Measurements from ENCODE around the gene CARD10. TPM values are rescaled to one million over a fixed set of nuclear protein-coding genes. Genes with fewer than 3 reads are reported as not detected.

Gene CARD10
- total RNA-seq, 1 experiment from 2014 or later, result 17.7 TPM

DNA sequence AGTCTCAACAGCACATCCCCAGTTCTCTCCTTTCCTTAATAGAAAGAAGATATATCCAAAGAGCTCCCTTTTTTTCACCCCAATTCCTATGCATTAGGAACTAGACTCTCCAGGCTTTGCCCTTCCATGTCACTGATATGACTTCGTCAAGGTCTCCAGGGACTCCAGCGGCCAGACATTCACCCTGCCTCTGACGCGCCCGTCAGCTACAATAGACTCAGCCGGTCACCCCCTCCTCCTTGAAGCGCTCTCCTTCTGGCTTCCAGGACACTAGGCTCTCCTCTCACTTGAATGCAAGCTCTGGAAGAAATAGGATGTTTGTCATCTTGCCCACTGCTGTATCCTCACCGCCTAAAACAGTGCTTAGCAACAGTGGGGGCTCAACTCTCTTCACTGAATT is 77.1 kb downstream of the CARD10 start:
- H4K20me1 ChIP-seq (ENCODE audit: control insufficient read depth, insufficient read depth, insufficient read length), result no peaks in the 10 kb centered on the region
- H3K79me1 ChIP-seq (ENCODE audit: insufficient read depth, low read depth, low read length, poor library complexity, severe bottlenecking), result no peaks in the 10 kb centered on the region
- H2BK5ac ChIP-seq (ENCODE audit: insufficient read length, low read length), result no peak overlapping the region
- no peak overlapping the region for H3K18ac ChIP-seq (ENCODE audit: insufficient read length, low read depth, low read length)
- no peak overlapping the region for H2BK20ac ChIP-seq (ENCODE audit: low read depth, low read length, poor library complexity, severe bottlenecking)
- Mint-ChIP-seq H3K27ac (no peak overlapping the region), H3K27me3 (ENCODE audit: low read depth) (peaks cover 44% of the 10 kb centered on the region), H3K4me3 (no peak overlapping the region), H3K4me1 (no peaks in the 10 kb centered on the region), H3K36me3 (ENCODE audit: insufficient read depth in 1 of 3, low read depth in 3 of 3) (peaks cover 0 to 4% (median 3%) of the 10 kb centered on the region in 3 experiments; a peak in 1 of 7 replicates), H3K9me3 (peaks cover 5% of the 10 kb centered on the region in 2 experiments; a peak in 4 of 5 replicates)
- H3K9ac ChIP-seq (ENCODE audit: extremely low read depth, insufficient read length, low read length), result no peak overlapping the region
- H3K9me3 ChIP-seq (ENCODE audit: control insufficient read depth, low read depth, low read length), result no peaks in the 10 kb centered on the region
- no peak for DNase-seq
- H3K4me1 ChIP-seq (ENCODE audit: insufficient read depth, low read length), result no peaks in the 10 kb centered on the region
- H4K91ac ChIP-seq (ENCODE audit: insufficient read length, low read depth, low read length), result no peak overlapping the region
- no peaks in the 10 kb centered on the region for H3K27me3 ChIP-seq (ENCODE audit: insufficient read depth, low read length)
- H4K5ac ChIP-seq (ENCODE audit: insufficient read length, low read depth, low read length), result no peak overlapping the region
- H3K4me2 ChIP-seq (ENCODE audit: insufficient read depth, insufficient read length, low read length), result no peak overlapping the region
- no peak overlapping the region for H2AFZ ChIP-seq (ENCODE audit: low read length)
- H2BK120ac ChIP-seq (ENCODE audit: low read depth, low read length, poor library complexity, severe bottlenecking), result no peak overlapping the region
- no peak overlapping the region for H3K14ac ChIP-seq (ENCODE audit: insufficient read depth, low read length)
- no peak overlapping the region for H3K4ac ChIP-seq (ENCODE audit: low read depth, low read length)
- H3K23ac ChIP-seq (ENCODE audit: insufficient read length, low read depth, low read length), result no peak overlapping the region
- H2BK12ac ChIP-seq (ENCODE audit: insufficient read length, low read depth, low read length), result no peak overlapping the region
- TF ChIP-seq, protein P1, sequence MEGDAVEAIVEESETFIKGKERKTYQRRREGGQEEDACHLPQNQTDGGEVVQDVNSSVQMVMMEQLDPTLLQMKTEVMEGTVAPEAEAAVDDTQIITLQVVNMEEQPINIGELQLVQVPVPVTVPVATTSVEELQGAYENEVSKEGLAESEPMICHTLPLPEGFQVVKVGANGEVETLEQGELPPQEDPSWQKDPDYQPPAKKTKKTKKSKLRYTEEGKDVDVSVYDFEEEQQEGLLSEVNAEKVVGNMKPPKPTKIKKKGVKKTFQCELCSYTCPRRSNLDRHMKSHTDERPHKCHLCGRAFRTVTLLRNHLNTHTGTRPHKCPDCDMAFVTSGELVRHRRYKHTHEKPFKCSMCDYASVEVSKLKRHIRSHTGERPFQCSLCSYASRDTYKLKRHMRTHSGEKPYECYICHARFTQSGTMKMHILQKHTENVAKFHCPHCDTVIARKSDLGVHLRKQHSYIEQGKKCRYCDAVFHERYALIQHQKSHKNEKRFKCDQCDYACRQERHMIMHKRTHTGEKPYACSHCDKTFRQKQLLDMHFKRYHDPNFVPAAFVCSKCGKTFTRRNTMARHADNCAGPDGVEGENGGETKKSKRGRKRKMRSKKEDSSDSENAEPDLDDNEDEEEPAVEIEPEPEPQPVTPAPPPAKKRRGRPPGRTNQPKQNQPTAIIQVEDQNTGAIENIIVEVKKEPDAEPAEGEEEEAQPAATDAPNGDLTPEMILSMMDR (conservative IDR thresholded peaks at IDR 0.05), result no peak
- no peak overlapping the region for H3T11ph ChIP-seq (ENCODE audit: low read length)
- H3K56ac ChIP-seq (ENCODE audit: insufficient read length, low read depth, low read length), result no peak overlapping the region
- no peaks in the 10 kb centered on the region for H3K23me2 ChIP-seq (ENCODE audit: insufficient read length, low read depth, low read length, poor library complexity, severe bottlenecking)
- no peak overlapping the region for H2BK15ac ChIP-seq (ENCODE audit: low read depth, low read length)
- no peak overlapping the region for H3K27ac ChIP-seq (ENCODE audit: insufficient read length, low read depth, low read length)
- H4K8ac ChIP-seq (replicated peaks; ENCODE audit: insufficient read length, low read depth, low read length), result no peak overlapping the region
- WGBS (ENCODE audit: extremely low coverage, insufficient read length, low lambda C conversion rate), result no CpG with 5 or more reads among the region's 8 CpGs
- no peaks in the 10 kb centered on the region for H3K79me2 ChIP-seq (ENCODE audit: insufficient read depth, low read length)
- H2AK5ac ChIP-seq (ENCODE audit: insufficient read length, low read length), result no peak overlapping the region
